ENCODE measurements around the gene PTPRJ.

- TF ChIP-seq CTCF (IDR thresholded peaks at IDR 0.05; ENCODE audit: low read depth, low read length, poor library complexity, severe bottlenecking) (no peak), EZH2phosphoT487 (IDR thresholded peaks at IDR 0.05; ENCODE audit: borderline replicate concordance, low read length) (no peak)
Observed at GRCh38 chr11:47932544-47932943, 47.8 kb upstream of the PTPRJ start.
